Adrenal gland (tissue), 12 donors: ENCODE measurements around the gene TBC1D22A. TPM values are rescaled to one million over a fixed set of nuclear protein-coding genes. Genes with fewer than 3 reads are reported as not detected.

ENCODE experiments used
- DNase-seq, 7 donors: peaks; one replicate each; pipeline ENCODE4 v3.0.0-alpha.2; 2019 to 2020
- H3K27ac ChIP-seq, 5 donors: fragments of 200-600 bp; sonication (generic) in 4 of 5; 1 replicate in 3 of 5; 2 replicates in 2 of 5; pipeline versions ENCODE4 v1.5.1 to v1.8.0; 2016 to 2020; ENCODE audit warnings: mild to moderate bottlenecking in 1 of 5
- H3K27me3 ChIP-seq: fragments of 200-600 bp; 2 replicates; pipeline ENCODE4 v1.8.0; 2021
- H3K36me3 ChIP-seq, 2 donors: fragments of 200-600 bp; replicated peaks in 1 of 2; 1 replicate in 1 of 2; 2 replicates in 1 of 2; pipeline versions ENCODE4 v1.5.1 to v1.8.0; 2018 to 2022
- H3K4me1 ChIP-seq, 2 donors: fragments of 200-600 bp; replicated peaks in 1 of 2; 1 replicate in 1 of 2; 2 replicates in 1 of 2; pipeline versions ENCODE4 v1.5.1 to v1.8.0; 2018 to 2021
- H3K4me3 ChIP-seq, 4 donors: fragments of 200-600 bp; sonication (generic) in 3 of 4; one replicate each; pipeline ENCODE4 v1.5.1; 2016 to 2018
- H3K9me3 ChIP-seq, 3 donors: fragments of 200-600 bp; sonication (generic) in 1 of 3; replicated peaks in 1 of 3; 1 replicate in 2 of 3; 2 replicates in 1 of 3; pipeline versions ENCODE4 v1.5.1 to v1.8.0; 2016 to 2021
- CTCF ChIP-seq, 6 experiments: fragments of 450-650 bp in 4 of 6; fragments of 200-600 bp in 2 of 6; sonication (generic) in 1 of 6; IDR thresholded peaks; 1 replicate in 5 of 6; 2 replicates in 1 of 6; pipeline versions ENCODE4 v1.5.1 to v1.8.0; 2016 to 2021; ENCODE audit warnings: antibody characterized with exemption in 6 of 6, mild to moderate bottlenecking in 2 of 6, moderate library complexity in 1 of 6
- POLR2A ChIP-seq, 2 donors: fragments of 450-650 bp; IDR thresholded peaks; one replicate each; pipeline ENCODE4 v1.6.1; 2017; ENCODE audit warnings: antibody characterized with exemption in 2 of 2, mild to moderate bottlenecking in 2 of 2, moderate library complexity in 1 of 2
- WGBS, 4 donors: extraction: QIAGEN DNeasy Blood & Tissue Kit in 2 of 4; methylation state at CpG; one replicate each; pipeline versions ENCODE4 v1.1.5 to v1.1.7; 2013 to 2017; 5-methylcytosine and 5-hydroxymethylcytosine counted together
- intact Hi-C, 2 donors: fragments of 100-400 bp; cut with DNase I; formaldehyde crosslinking; loops; one replicate each; pipeline versions ENCODE4 v1.14.1 to v1.15.0; 2022 to 2023
- polyA plus RNA-seq, 3 donors: library from polyadenylated mRNA; stranded (reverse); fragments of 200-250 nt in 2 of 3; fragments of 350-450 nt in 1 of 3; fragmentation: Illumina TruSeq in 1 of 3; extraction: RNeasy Lipid Tissue Mini Kit (QIAGEN cat#74804) in 1 of 3; gene quantifications; one replicate each; pipeline ENCODE4 v1.2.3, GENCODE V29; 2013 to 2014
- total RNA-seq, 9 donors: library from RNA; depleted of rRNA in 4 of 9; stranded (reverse); fragments of >200 nt in 4 of 9; fragments of 120-200 nt in 1 of 9; fragmentation: NEBNext Ultra II Directional in 1 of 9; extraction: Animal tissue kit (Norgen Biotek cat#: 25700) in 1 of 9; gene quantifications; one replicate each; pipeline versions ENCODE4 v1.1.0 to v1.2.4, GENCODE V29; 2013 to 2023
- donor health status: healthy with polysubstance abuse.
- donor health status: Bipolar disorder and iron deficiency.
- donor health status: DM: yes; HTN: yes; CAD: no.
- donor health status: DM: no; HTN: no; CAD: no.
- donor health status: DM: no; HTN: no; CAD: no.
- donor health status: DM: yes; HTN: yes; CAD: no.

Gene TBC1D22A
- total and polyA plus RNA-seq, 12 donors = 11.5 to 44.2 (median 28.1) TPM

- no peaks in the 10 kb centered on the region for H3K36me3 ChIP-seq
- no peak for TF ChIP-seq CTCF (IDR thresholded peaks at IDR 0.05)
- TF ChIP-seq POLR2A (IDR thresholded peaks at IDR 0.05) = no peak
- H3K9me3 ChIP-seq = peaks cover 0 to 4% (median 0%) of the 10 kb centered on the region in 3 donors
- peak in 4 of 7 donors; percentile 25 to 64 (median 42) for DNase-seq
- intact Hi-C loops = no loop called here
- peaks cover 0 to 13% of the 10 kb centered on the region in 2 donors for H3K4me1 ChIP-seq
- peak overlapping the region in 2 of 4 donors; percentile 22 to 49 for H3K4me3 ChIP-seq
- no peak overlapping the region for H3K27ac ChIP-seq
- no peaks in the 10 kb centered on the region for H3K27me3 ChIP-seq
- WGBS, 4 donors = 11 to 13% (median 12%) methylated on average over 22 to 29 of the region's 29 CpGs
Observed at GRCh38 chr22:47090591-47091245, 328.3 kb downstream of the TBC1D22A start.

- peaks cover 0 to 4% (median 0%) of the 10 kb centered on the region in 3 donors for H3K9me3 ChIP-seq
- intact Hi-C loops = no loop called here
- no peaks in the 10 kb centered on the region for H3K27me3 ChIP-seq
- 8 to 40% (median 19%) methylated on average over 8 to 21 of the region's 21 CpGs for WGBS, 4 donors
- H3K4me1 ChIP-seq = peaks cover 0 to 13% of the 10 kb centered on the region in 2 donors
- no peaks in the 10 kb centered on the region for H3K36me3 ChIP-seq
- peak overlapping the region in 2 of 4 donors; percentile 22 to 49 for H3K4me3 ChIP-seq
- peak in 2 of 7 donors; percentile 30 to 54 for DNase-seq
- H3K27ac ChIP-seq = no peak overlapping the region
- TF ChIP-seq CTCF (IDR thresholded peaks at IDR 0.05) (no peak), POLR2A (IDR thresholded peaks at IDR 0.05) (no peak)
Observed at GRCh38 chr22:47091246-47091651, 328.8 kb downstream of the TBC1D22A start.

GRCh38 chr22:47091921-47092700 lies 329.7 kb downstream of the TBC1D22A start:
- TF ChIP-seq POLR2A (IDR thresholded peaks at IDR 0.05) = no peak
- no peak for TF ChIP-seq CTCF (IDR thresholded peaks at IDR 0.05)
- Histone ChIP-seq H3K4me1 (peaks cover 0 to 13% of the 10 kb centered on the region in 2 donors), H3K27ac (no peak overlapping the region), H3K9me3 (peaks cover 0 to 4% (median 0%) of the 10 kb centered on the region in 3 donors), H3K27me3 (no peaks in the 10 kb centered on the region), H3K4me3 (no peak overlapping the region), H3K36me3 (no peaks in the 10 kb centered on the region)
- peak in 1 of 7 donors; percentile 42 for DNase-seq
- intact Hi-C loops = no loop called here
- 92 to 99% (median 98%) methylated on average over 13 to 16 of the region's 16 CpGs for WGBS, 4 donors

GRCh38 chr22:47092896-47093311 lies 330.5 kb downstream of the TBC1D22A start:
- DNase-seq = peak in 2 of 7 donors; percentile 17 to 47
- TF ChIP-seq CTCF (IDR thresholded peaks at IDR 0.05) (no peak), POLR2A (IDR thresholded peaks at IDR 0.05) (no peak)
- Histone ChIP-seq H3K27me3 (no peaks in the 10 kb centered on the region), H3K36me3 (no peaks in the 10 kb centered on the region), H3K4me3 (no peak overlapping the region), H3K9me3 (peaks cover 0 to 4% (median 0%) of the 10 kb centered on the region in 3 donors), H3K4me1 (peaks cover 0 to 13% of the 10 kb centered on the region in 2 donors), H3K27ac (no peak overlapping the region)
- 85 to 91% (median 88%) methylated on average over 9 of the region's 9 CpGs for WGBS, 4 donors
- intact Hi-C loops = no loop called here
